H1 (cell line): ENCODE results near the gene PAXIP1. TPM values are rescaled to one million over a fixed set of nuclear protein-coding genes. Genes with fewer than 3 reads are reported as not detected.

Experiments used
- CTCF ChIA-PET: fragments of 300-600 bp; sonication (Branson Sonifier 250); formaldehyde crosslinking; loops from one replicate; lab custom pipeline; 2021; ENCODE audit not compliant: partially characterized antibody; lab: Charles Lee
- POLR2A ChIA-PET: fragments of 300-600 bp; sonication (Branson Sonifier 250); formaldehyde crosslinking; loops from one replicate; lab custom pipeline; 2021; ENCODE audit warnings: inconsistent platforms; ENCODE audit not compliant: partially characterized antibody; lab: Charles Lee
- DNase-seq, 2 experiments: peaks; one replicate each; pipeline versions ENCODE4 v3.0.0 to v3.0.0-alpha.2; 2010 to 2022; ENCODE audit warnings: low spot score in 2 of 2, low read depth in 1 of 2, mixed read lengths in 1 of 2
- FAIRE-seq: peaks from 2 replicates; lab custom pipeline; 2011; peaks lifted over from hg19 to GRCh38; lab: Jason Lieb, UNC
- H2AFZ ChIP-seq: 2 replicates; pipeline ENCODE4 v1.8.1; 2012; ENCODE audit warnings: low read length, inconsistent platforms
- H2AK5ac ChIP-seq: 2 replicates; pipeline ENCODE4 v1.6.1; 2013; ENCODE audit warnings: low read depth, low read length
- H2BK120ac ChIP-seq: replicated peaks from 2 replicates; pipeline ENCODE3; 2013; ENCODE audit warnings: low read depth, low read length, inconsistent platforms
- H2BK12ac ChIP-seq: 2 replicates; pipeline ENCODE4 v1.6.1; 2013; ENCODE audit warnings: low read depth, low read length
- H2BK15ac ChIP-seq: 2 replicates; pipeline ENCODE4 v1.6.1; 2013; ENCODE audit warnings: low read length
- H2BK20ac ChIP-seq: 2 replicates; pipeline ENCODE4 v1.6.1; 2013; ENCODE audit warnings: low read length
- H2BK5ac ChIP-seq: 2 replicates; pipeline ENCODE4 v1.6.1; 2013; ENCODE audit warnings: low read depth, low read length
- H3K14ac ChIP-seq: 2 replicates; pipeline ENCODE4 v1.6.1; 2013; ENCODE audit warnings: inconsistent platforms; ENCODE audit not compliant: insufficient read length
- H3K18ac ChIP-seq: 2 replicates; pipeline ENCODE4 v1.6.1; 2013; ENCODE audit warnings: low read length; ENCODE audit errors: extremely low read depth
- H3K23ac ChIP-seq: 2 replicates; pipeline ENCODE4 v1.6.1; 2013; ENCODE audit warnings: inconsistent platforms; ENCODE audit not compliant: insufficient read length
- H3K23me2 ChIP-seq: 2 replicates; pipeline ENCODE4 v1.6.1; 2013; ENCODE audit warnings: low read depth, low read length
- H3K27ac ChIP-seq: 2 replicates; pipeline ENCODE4 v1.6.1; 2011; ENCODE audit warnings: low read depth, low read length, inconsistent platforms
- H3K27me3 ChIP-seq, 4 experiments: replicated peaks in 1 of 4; 1 replicate in 1 of 4; 2 replicates in 3 of 4; pipeline versions ENCODE4 v1.6.1 to v1.8.1; 2011 to 2013; ENCODE audit warnings: low read length in 3 of 4, mild to moderate bottlenecking in 3 of 4, inconsistent platforms in 2 of 4, mixed read lengths in 2 of 4, moderate library complexity in 1 of 4; ENCODE audit not compliant: control insufficient read depth in 3 of 4, insufficient read depth in 3 of 4; ENCODE audit errors: extremely low read depth in 1 of 4
- H3K36me3 ChIP-seq, 4 experiments: 2 replicates each; pipeline versions ENCODE4 v1.6.1 to v1.8.1; 2011 to 2013; ENCODE audit warnings: mild to moderate bottlenecking in 4 of 4, low read length in 3 of 4, moderate library complexity in 2 of 4, control low read depth in 1 of 4, inconsistent platforms in 1 of 4; ENCODE audit not compliant: insufficient read depth in 4 of 4, control insufficient read depth in 2 of 4
- H3K4ac ChIP-seq: replicated peaks from 2 replicates; pipeline ENCODE3; 2013; ENCODE audit warnings: low read length, low read depth, mixed read lengths, inconsistent platforms; ENCODE audit not compliant: insufficient read length
- H3K4me1 ChIP-seq, 4 experiments: replicated peaks in 1 of 4; 1 replicate in 1 of 4; 2 replicates in 3 of 4; pipeline versions ENCODE4 v1.6.1 to v1.8.1; 2011 to 2013; ENCODE audit warnings: low read length in 3 of 4, inconsistent platforms in 2 of 4, mixed read lengths in 1 of 4; ENCODE audit not compliant: insufficient read depth in 4 of 4, control insufficient read depth in 3 of 4
- H3K4me2 ChIP-seq, 2 experiments: 2 replicates each; pipeline versions ENCODE4 v1.6.1 to v1.8.1; 2011 to 2013; ENCODE audit warnings: low read depth in 2 of 2, low read length in 2 of 2, control low read depth in 1 of 2, inconsistent platforms in 1 of 2, mild to moderate bottlenecking in 1 of 2; ENCODE audit not compliant: insufficient read depth in 1 of 2
- H3K4me3 ChIP-seq, 4 experiments: fragments of 200-600, 300-600 bp in 1 of 4; sonication (generic), shearing (Covaris generic), sonication (Bioruptor Twin) in 1 of 4; 2 replicates each; pipeline versions ENCODE4 v1.5.1 to v1.8.1; 2011 to 2016; ENCODE audit warnings: low read length in 4 of 4, low read depth in 3 of 4, control low read depth in 2 of 4, inconsistent platforms in 2 of 4, mild to moderate bottlenecking in 2 of 4, mixed read lengths in 1 of 4, moderate library complexity in 1 of 4; ENCODE audit not compliant: insufficient read depth in 2 of 4; ENCODE audit errors: extremely low read depth in 1 of 4
- H3K56ac ChIP-seq: replicated peaks from 2 replicates; pipeline ENCODE3; 2013; ENCODE audit warnings: low read depth, mild to moderate bottlenecking, mixed read lengths, low read length, inconsistent platforms; ENCODE audit not compliant: insufficient read length
- H3K79me1 ChIP-seq: 2 replicates; pipeline ENCODE4 v1.6.1; 2013; ENCODE audit warnings: low read depth, low read length, control low read depth
- H3K79me2 ChIP-seq, 2 experiments: 2 replicates each; pipeline versions ENCODE4 v1.6.1 to v1.8.1; 2012 to 2013; ENCODE audit warnings: low read length in 2 of 2, mild to moderate bottlenecking in 2 of 2, inconsistent platforms in 1 of 2; ENCODE audit not compliant: insufficient read depth in 2 of 2, control insufficient read depth in 1 of 2
- H3K9ac ChIP-seq, 4 experiments: replicated peaks in 1 of 4; 1 replicate in 1 of 4; 2 replicates in 3 of 4; pipeline versions ENCODE4 v1.6.1 to v1.8.1; 2011 to 2013; ENCODE audit warnings: low read depth in 3 of 4, low read length in 3 of 4, control low read depth in 2 of 4, mild to moderate bottlenecking in 2 of 4, moderate library complexity in 2 of 4, inconsistent platforms in 1 of 4; ENCODE audit errors: extremely low read depth in 1 of 4
- H3K9me3 ChIP-seq, 2 experiments: 2 replicates each; pipeline versions ENCODE4 v1.6.1 to v1.8.1; 2012 to 2013; ENCODE audit warnings: mild to moderate bottlenecking in 2 of 2, moderate library complexity in 2 of 2, control low read depth in 1 of 2, inconsistent platforms in 1 of 2, low read depth in 1 of 2, low read length in 1 of 2, mixed read lengths in 1 of 2; ENCODE audit not compliant: insufficient read depth in 2 of 2
- H4K20me1 ChIP-seq, 2 experiments: replicated peaks in 1 of 2; 2 replicates each; pipeline versions ENCODE3 to v1.8.1; 2011 to 2013; ENCODE audit warnings: inconsistent platforms in 2 of 2, low read length in 2 of 2, mild to moderate bottlenecking in 1 of 2; ENCODE audit not compliant: insufficient read depth in 2 of 2, control insufficient read depth in 1 of 2
- H4K5ac ChIP-seq: 2 replicates; pipeline ENCODE4 v1.6.1; 2013; ENCODE audit warnings: low read length, low read depth, mixed read lengths, inconsistent platforms; ENCODE audit not compliant: insufficient read length
- H4K8ac ChIP-seq: 2 replicates; pipeline ENCODE4 v1.8.0; 2013; ENCODE audit warnings: mild to moderate bottlenecking, moderate library complexity, low read length, inconsistent platforms; ENCODE audit not compliant: insufficient read depth; ENCODE audit errors: extremely low read depth
- H4K91ac ChIP-seq: replicated peaks from 2 replicates; pipeline ENCODE3; 2013; ENCODE audit warnings: low read length, mixed read lengths, inconsistent platforms; ENCODE audit not compliant: insufficient read length
- CEBPB ChIP-seq: IDR thresholded peaks from 2 replicates; pipeline ENCODE4 v1.6.1; 2012; ENCODE audit warnings: low read depth, low read length
- EZH2 ChIP-seq: fragments of 200-600 bp; sonication (generic); IDR thresholded peaks from 2 replicates; pipeline ENCODE4 v1.7.1; 2012; ENCODE audit warnings: low read depth, mild to moderate bottlenecking, moderate library complexity, low read length, inconsistent platforms; ENCODE audit not compliant: severe bottlenecking
- FOSL1 ChIP-seq: IDR thresholded peaks from 2 replicates; pipeline ENCODE4 v1.6.1; 2011; ENCODE audit warnings: mild to moderate bottlenecking, low read depth, low read length, moderate library complexity; ENCODE audit not compliant: insufficient read depth
- HDAC2 ChIP-seq, 2 experiments: fragments of 300-600 bp in 1 of 2; sonication (generic) in 1 of 2; IDR thresholded peaks; 2 replicates each; pipeline ENCODE4 v1.6.1; 2011 to 2012; ENCODE audit warnings: low read depth in 2 of 2, low read length in 2 of 2, mild to moderate bottlenecking in 2 of 2, moderate library complexity in 2 of 2, borderline replicate concordance in 1 of 2, inconsistent platforms in 1 of 2
- HDAC6 ChIP-seq: IDR thresholded peaks from one replicate; pipeline ENCODE4 v1.7.1; 2012; ENCODE audit warnings: low read depth, mild to moderate bottlenecking, inconsistent platforms, low read length, moderate library complexity
- KDM1A ChIP-seq: fragments of 200-600, 300-600 bp; sonication (generic); IDR thresholded peaks from 2 replicates; pipeline ENCODE4 v1.7.1; 2016; ENCODE audit warnings: mild to moderate bottlenecking, low read length, borderline replicate concordance
- KDM5A ChIP-seq: fragments of 200-600 bp; IDR thresholded peaks from 2 replicates; pipeline ENCODE4 v1.7.1; 2012; ENCODE audit warnings: mild to moderate bottlenecking, low read length, inconsistent platforms, mixed read lengths
- MAFK ChIP-seq: IDR thresholded peaks from 2 replicates; pipeline ENCODE4 v1.6.1; 2012; ENCODE audit warnings: low read depth, mild to moderate bottlenecking, improper control_type of control experiment, low read length
- PHF8 ChIP-seq: fragments of 200-600 bp; sonication (generic); conservative IDR thresholded peaks from 2 replicates; pipeline ENCODE4 v1.7.1; 2012; ENCODE audit warnings: low read depth, mild to moderate bottlenecking, inconsistent platforms, low read length, moderate library complexity
- POLR2A ChIP-seq, 2 experiments: IDR thresholded peaks; 1 replicate in 1 of 2; 2 replicates in 1 of 2; pipeline ENCODE4 v1.6.1; 2011; ENCODE audit warnings: low read depth in 2 of 2, low read length in 2 of 2, mild to moderate bottlenecking in 2 of 2; ENCODE audit errors: control extremely low read depth in 1 of 2
- POLR2AphosphoS5 ChIP-seq: IDR thresholded peaks from 2 replicates; pipeline ENCODE4 v1.6.1; 2011; ENCODE audit warnings: low read depth, low read length
- SIX5 ChIP-seq: IDR thresholded peaks from 2 replicates; pipeline ENCODE4 v1.6.1; 2011; ENCODE audit warnings: mild to moderate bottlenecking, low read depth, low read length
- SP1 ChIP-seq: IDR thresholded peaks from 2 replicates; pipeline ENCODE4 v1.6.1; 2011; ENCODE audit warnings: low read depth, low read length
- SP4 ChIP-seq: IDR thresholded peaks from 2 replicates; pipeline ENCODE4 v1.6.1; 2012; ENCODE audit warnings: low read length, inconsistent platforms
- WGBS, 2 experiments: shearing (Covaris generic) in 1 of 2; methylation state at CpG; one replicate each; pipeline versions ENCODE4 v1.1.6 to v1.1.7; 2013 to 2015; ENCODE audit warnings: low lambda C conversion rate in 2 of 2, mixed read lengths in 2 of 2, inconsistent platforms in 1 of 2, low coverage in 1 of 2, missing lambda C conversion rate in 1 of 2; ENCODE audit not compliant: insufficient replicate concordance in 2 of 2, insufficient coverage in 1 of 2, insufficient read length in 1 of 2; ENCODE audit errors: extremely low coverage in 1 of 2, missing lambda C conversion rate in 1 of 2; 5-methylcytosine and 5-hydroxymethylcytosine counted together
- polyA plus RNA-seq, 7 experiments: library from polyadenylated mRNA; depleted of rRNA in 3 of 7; stranded (reverse) in 5 of 7; unstranded in 2 of 7; fragments of >200 nt in 5 of 7; fragments of 200-250 nt in 2 of 7; gene quantifications; 1 replicate in 5 of 7; 2 replicates in 1 of 7; 4 replicates in 1 of 7; pipeline versions ENCODE4 v1.2.1 to v1.2.3, GENCODE V29; 2011 to 2013; ENCODE audit warnings: missing spikeins in 2 of 7, mixed read lengths in 2 of 7
- total RNA-seq: library from RNA; stranded (reverse); fragmentation: NEBNext Ultra II Directional; extraction: Animal tissue kit (Norgen Biotek cat#: 25700); gene quantifications from 2 replicates; pipeline ENCODE4 v1.2.1, GENCODE V29; 2021

PAXIP1 gene
- total and polyA plus RNA-seq, 2 of the 8 experiments (the other 6 are each of a cell fraction or from before 2014, with no cell fraction given) = 32.4 to 32.8 TPM

DNA sequence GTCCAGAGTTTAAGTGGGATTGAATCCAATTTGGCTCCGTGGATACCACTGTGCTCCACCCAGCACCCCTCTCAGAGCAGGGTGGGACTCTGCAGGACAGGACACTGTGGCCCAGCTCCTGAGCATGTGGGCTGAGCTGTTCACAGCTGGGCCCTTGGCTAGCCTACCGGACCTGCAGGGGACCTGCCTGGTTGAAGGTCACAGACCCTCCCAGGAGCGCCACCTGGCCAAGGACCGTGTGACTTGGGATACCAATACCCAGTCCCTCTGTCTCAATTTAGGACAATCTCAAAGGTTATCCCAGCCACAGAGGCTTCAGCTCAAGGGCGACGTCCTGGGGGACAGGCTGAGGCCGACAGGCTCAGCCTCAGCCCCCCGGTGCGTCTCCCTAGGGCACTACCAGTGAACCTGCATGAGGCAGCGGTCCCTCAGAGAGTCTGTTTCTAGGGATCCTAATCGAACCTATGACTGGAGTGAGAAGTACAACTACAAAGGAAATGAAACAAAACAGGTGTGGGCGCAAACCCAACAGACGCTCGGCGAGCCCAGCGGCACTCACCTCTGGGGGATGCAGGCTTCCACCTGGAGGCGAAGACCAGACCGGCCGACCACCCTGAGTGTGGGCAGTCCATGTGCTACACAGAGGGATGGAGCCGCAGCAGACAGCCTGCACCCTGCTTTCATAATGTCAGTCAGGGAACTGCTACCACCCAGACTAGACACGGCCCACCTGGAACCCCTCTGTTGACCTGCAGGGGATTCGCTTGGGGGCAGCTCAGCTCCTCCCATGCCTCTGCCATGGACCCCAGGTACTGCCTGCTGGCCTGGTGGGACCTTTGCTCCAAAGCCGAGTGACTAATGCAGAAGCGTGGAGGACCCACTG lies 103.7 kb downstream of the PAXIP1 start:
- no peaks in the 10 kb centered on the region for H3K27me3 ChIP-seq
- CTCF ChIA-PET = interaction anchor here (0.6 to 9.1 kb wide), 3 partner anchors 14 to 68 kb away, joined by 3 to 69 read pairs (median 3); no protein-coding TSS in a partner anchor
- TF ChIP-seq FOSL1 = no peak
- no peak for TF ChIP-seq SP4
- TF ChIP-seq EZH2 = no peak
- no peak for TF ChIP-seq SP1
- no peak for TF ChIP-seq SIX5
- TF ChIP-seq HDAC2 (IDR thresholded peaks at IDR 0.05; ENCODE audit: borderline replicate concordance in 1 of 2, low read depth in 2 of 2, low read length in 2 of 2) = no peak
- TF ChIP-seq KDM1A = no peak
- TF ChIP-seq KDM5A = no peak
- no peak for TF ChIP-seq CEBPB
- no peak for TF ChIP-seq HDAC6
- no peak for TF ChIP-seq PHF8
- TF ChIP-seq POLR2AphosphoS5 = no peak
- TF ChIP-seq POLR2A (IDR thresholded peaks at IDR 0.05; ENCODE audit: control extremely low read depth in 1 of 2, low read depth in 2 of 2, low read length in 2 of 2) = no peak
- TF ChIP-seq MAFK = no peak

More for the DNA sequence above, 103.7 kb downstream of the PAXIP1 start:
- Histone ChIP-seq H3K79me1 (no peaks in the 10 kb centered on the region), H3K14ac (no peak overlapping the region), H3K23ac (no peak overlapping the region), H2BK12ac (no peak overlapping the region), H3K4me1 (no peaks in the 10 kb centered on the region), H3K4ac (no peak overlapping the region), H4K91ac (no peak overlapping the region), H3K4me2 (no peak overlapping the region), H3K9me3 (no peaks in the 10 kb centered on the region), H2BK120ac (no peak overlapping the region), H2BK5ac (no peak overlapping the region), H3K27ac (no peak overlapping the region), H4K20me1 (no peaks in the 10 kb centered on the region), H3K4me3 (no peak overlapping the region), H4K5ac (no peak overlapping the region), H3K56ac (no peak overlapping the region), H3K18ac (no peak overlapping the region), H2BK15ac (no peak overlapping the region), H3K9ac (no peak overlapping the region), H3K23me2 (no peaks in the 10 kb centered on the region), H2AK5ac (no peak overlapping the region), H3K79me2 (no peaks in the 10 kb centered on the region), H2AFZ (no peak overlapping the region), H3K36me3 (no peaks in the 10 kb centered on the region), H4K8ac (no peak overlapping the region), H2BK20ac (no peak overlapping the region)
- WGBS, 2 experiments = 85% methylated on average over 20 of the region's 24 CpGs; no CpG with 5 or more reads in 1 of the 2 experiments
- POLR2A ChIA-PET = no interaction called here
- FAIRE-seq (no peak), DNase-seq (no peak)
